ENCODE data around the gene TRAPPC8. TPM values are rescaled to one million over a fixed set of nuclear protein-coding genes. Genes with fewer than 3 reads are reported as not detected.
A peak's percentile ranks its signal among the peaks of the same experiment; 100 is the strongest.
"Not testable (repeated sequence)": the region's sequence is repeated elsewhere in the genome, so short reads cannot be mapped to it uniquely, and the experiment has no call there.

TRAPPC8 gene
- total and polyA plus RNA-seq, 7 donors: 17.1 to 36.8 (median 30.5) TPM

- no peak overlapping the region for H3K27ac ChIP-seq
- intact Hi-C loops (cut with DNase I): no loop called here
- no peaks in the 10 kb centered on the region for H3K9me3 ChIP-seq
- no peak for TF ChIP-seq CTCF (IDR thresholded peaks at IDR 0.05)
- no peaks in the 10 kb centered on the region for H3K27me3 ChIP-seq (ENCODE audit: insufficient read depth in 3 of 3, low read length in 2 of 3)
- DNase-seq: no peak
- H3K36me3 ChIP-seq (ENCODE audit: insufficient read depth in 1 of 2, low read depth in 1 of 2): no peaks in the 10 kb centered on the region
- no peaks in the 10 kb centered on the region for H3K4me1 ChIP-seq
- no peak overlapping the region for H3K4me3 ChIP-seq
- whole genome bisulfite sequencing, 3 donors: 56 to 75% (median 57%) methylated on average over 3 of the region's 3 CpGs
- no peak for ATAC-seq
Observed at GRCh38 chr18:31952223-31952622, 9.3 kb upstream of the TRAPPC8 start.

- ATAC-seq (no peak), DNase-seq (no peak)
- H3K27ac ChIP-seq: no peak overlapping the region
- H3K36me3 ChIP-seq (ENCODE audit: insufficient read depth in 1 of 2, low read depth in 1 of 2): no peaks in the 10 kb centered on the region
- no peak for TF ChIP-seq CTCF (IDR thresholded peaks at IDR 0.05)
- no peaks in the 10 kb centered on the region for H3K4me1 ChIP-seq
- 58 to 69% (median 62%) methylated on average over 3 of the region's 3 CpGs for WGBS, 3 donors
- intact Hi-C loops (cut with DNase I): no loop called here
- H3K4me3 ChIP-seq: no peak overlapping the region
- no peaks in the 10 kb centered on the region for H3K9me3 ChIP-seq
- no peaks in the 10 kb centered on the region for H3K27me3 ChIP-seq (ENCODE audit: insufficient read depth in 3 of 3, low read length in 2 of 3)
Observed at GRCh38 chr18:31950583-31950982, 7.7 kb upstream of the TRAPPC8 start.

GRCh38 chr18:31948349-31948748, 5.4 kb upstream of the TRAPPC8 start:
- not testable (repeated sequence) for H3K4me3 ChIP-seq; H3K27ac ChIP-seq; H3K4me1 ChIP-seq; ATAC-seq; DNase-seq; H3K27me3 ChIP-seq (ENCODE audit: insufficient read depth in 3 of 3, low read length in 2 of 3); H3K9me3 ChIP-seq; H3K36me3 ChIP-seq (ENCODE audit: insufficient read depth in 1 of 2, low read depth in 1 of 2)
- intact Hi-C loops (cut with DNase I): loop anchor here in 1 of 2 donors (10.0 kb wide), 1 partner anchor 146 kb away; the partner anchor contains the start of gene RNF138
- 93 to 96% (median 94%) methylated on average over 9 of the region's 9 CpGs for WGBS, 3 donors

- Histone ChIP-seq H3K4me1 (peaks cover 10% of the 10 kb centered on the region), H3K4me3 (no peak overlapping the region), H3K36me3 (ENCODE audit: insufficient read depth in 1 of 2, low read depth in 1 of 2) (no peaks in the 10 kb centered on the region), H3K27me3 (ENCODE audit: insufficient read depth in 3 of 3, low read length in 2 of 3) (no peaks in the 10 kb centered on the region), H3K27ac (no peak overlapping the region), H3K9me3 (no peaks in the 10 kb centered on the region)
- no peak for ATAC-seq
- no peak for DNase-seq
- TF ChIP-seq CTCF (IDR thresholded peaks at IDR 0.05): no peak
- intact Hi-C loops (cut with DNase I): loop anchor here in 1 of 2 donors (10.0 kb wide), 1 partner anchor 148 kb away; the partner anchor contains the start of gene RNF138
- WGBS, 3 donors: 90 to 95% (median 91%) methylated on average over 8 of the region's 8 CpGs
Observed at GRCh38 chr18:31946305-31947046, 3.5 kb upstream of the TRAPPC8 start.

GRCh38 chr18:31943878-31944816, 1.2 kb upstream of the TRAPPC8 start:
- H3K36me3 ChIP-seq (ENCODE audit: insufficient read depth in 1 of 2, low read depth in 1 of 2): no peaks in the 10 kb centered on the region
- ATAC-seq (no peak), DNase-seq (no peak)
- TF ChIP-seq CTCF (IDR thresholded peaks at IDR 0.05): no peak
- intact Hi-C loops (cut with DNase I): loop anchor here (5.0 to 10.0 kb wide), 2 partner anchors 148 to 151 kb away; partner anchors contain the start of gene RNF138 (in 2 of the 2)
- peaks cover 33% of the 10 kb centered on the region for H3K4me1 ChIP-seq
- H3K4me3 ChIP-seq: peak overlapping the region; percentile 74
- H3K27me3 ChIP-seq (ENCODE audit: insufficient read depth in 3 of 3, low read length in 2 of 3): no peaks in the 10 kb centered on the region
- WGBS, 3 donors: 23 to 25% (median 24%) methylated on average over 15 of the region's 15 CpGs
- peak overlapping the region; percentile 91 for H3K27ac ChIP-seq
- no peaks in the 10 kb centered on the region for H3K9me3 ChIP-seq

All from psoas muscle (tissue), 8 donors.